ENCODE results near the gene MMP24.

Gene MMP24

DNA sequence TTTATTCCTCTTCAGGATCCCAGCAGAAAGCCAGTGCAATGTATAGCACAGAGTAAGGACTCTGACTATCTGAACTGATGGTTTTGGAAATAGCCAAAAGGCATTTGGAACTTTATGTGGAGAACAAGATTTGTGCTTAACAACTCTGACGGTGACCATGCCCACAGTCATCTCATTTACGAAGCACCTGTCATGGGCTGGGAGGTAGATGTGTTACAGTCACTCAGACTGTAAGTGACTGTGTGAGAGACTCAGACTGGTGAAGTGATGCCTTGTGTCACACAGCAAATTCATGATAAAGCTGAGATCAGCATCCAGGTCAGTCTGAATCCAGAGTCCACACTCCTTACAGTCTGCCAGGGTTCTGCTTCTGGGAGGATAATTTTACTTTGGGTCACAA lies 89.6 kb downstream of the MMP24 start:
- TF ChIP-seq, protein P1, sequence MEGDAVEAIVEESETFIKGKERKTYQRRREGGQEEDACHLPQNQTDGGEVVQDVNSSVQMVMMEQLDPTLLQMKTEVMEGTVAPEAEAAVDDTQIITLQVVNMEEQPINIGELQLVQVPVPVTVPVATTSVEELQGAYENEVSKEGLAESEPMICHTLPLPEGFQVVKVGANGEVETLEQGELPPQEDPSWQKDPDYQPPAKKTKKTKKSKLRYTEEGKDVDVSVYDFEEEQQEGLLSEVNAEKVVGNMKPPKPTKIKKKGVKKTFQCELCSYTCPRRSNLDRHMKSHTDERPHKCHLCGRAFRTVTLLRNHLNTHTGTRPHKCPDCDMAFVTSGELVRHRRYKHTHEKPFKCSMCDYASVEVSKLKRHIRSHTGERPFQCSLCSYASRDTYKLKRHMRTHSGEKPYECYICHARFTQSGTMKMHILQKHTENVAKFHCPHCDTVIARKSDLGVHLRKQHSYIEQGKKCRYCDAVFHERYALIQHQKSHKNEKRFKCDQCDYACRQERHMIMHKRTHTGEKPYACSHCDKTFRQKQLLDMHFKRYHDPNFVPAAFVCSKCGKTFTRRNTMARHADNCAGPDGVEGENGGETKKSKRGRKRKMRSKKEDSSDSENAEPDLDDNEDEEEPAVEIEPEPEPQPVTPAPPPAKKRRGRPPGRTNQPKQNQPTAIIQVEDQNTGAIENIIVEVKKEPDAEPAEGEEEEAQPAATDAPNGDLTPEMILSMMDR (IDR thresholded peaks at IDR 0.05; ENCODE audit: extremely low read depth, insufficient read depth, missing control alignments): no peak
- no peak for DNase-seq (ENCODE audit: low spot score)
- in situ Hi-C loops (cut with MboI; ENCODE audit: low pct_unique_long_range_greater_than_20kb, low sequenced_read_pairs, unreplicated experiment): no loop called here

DNA sequence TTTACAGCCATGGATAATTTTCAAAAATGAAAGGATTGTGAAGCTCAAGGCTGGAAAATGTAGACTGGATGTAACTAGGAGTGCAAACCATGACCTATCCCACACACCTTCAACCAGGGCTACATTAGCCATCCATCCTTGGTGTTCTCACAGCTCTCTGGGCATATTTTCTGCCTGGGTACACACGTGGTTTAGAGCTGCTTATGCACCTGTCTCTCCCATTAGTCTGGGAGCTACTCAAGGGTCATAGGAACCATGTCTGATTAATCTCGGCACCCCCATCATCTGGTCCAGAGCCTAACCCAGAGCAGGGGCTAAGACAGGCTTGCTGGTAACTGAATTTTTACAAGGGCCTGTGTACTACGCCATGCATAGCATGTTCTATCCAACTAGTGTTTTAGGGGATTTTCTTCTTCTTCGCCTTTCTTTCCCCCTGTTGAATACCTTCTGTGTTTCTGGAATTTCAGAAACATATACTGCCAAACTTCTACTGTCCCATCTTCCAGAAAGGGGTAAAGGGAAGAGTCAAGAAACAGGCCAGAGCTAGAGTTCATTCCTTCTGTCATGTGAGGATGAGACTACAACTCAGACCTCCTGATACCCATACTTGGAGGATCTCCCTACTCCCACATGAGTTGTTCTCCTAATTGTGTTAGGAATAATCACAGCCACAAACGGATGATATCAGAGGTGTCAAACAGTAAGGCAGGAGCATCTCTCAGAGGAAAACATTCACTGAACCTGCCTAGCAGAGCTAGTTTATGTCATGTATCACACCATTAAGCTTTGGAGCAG lies 91.1 kb downstream of the MMP24 start:
- TF ChIP-seq, protein P1 (IDR thresholded peaks at IDR 0.05; ENCODE audit: extremely low read depth, insufficient read depth, missing control alignments): no peak
- in situ Hi-C loops (cut with MboI; ENCODE audit: low pct_unique_long_range_greater_than_20kb, low sequenced_read_pairs, unreplicated experiment): no loop called here
- DNase-seq (ENCODE audit: low spot score): no peak

DNA sequence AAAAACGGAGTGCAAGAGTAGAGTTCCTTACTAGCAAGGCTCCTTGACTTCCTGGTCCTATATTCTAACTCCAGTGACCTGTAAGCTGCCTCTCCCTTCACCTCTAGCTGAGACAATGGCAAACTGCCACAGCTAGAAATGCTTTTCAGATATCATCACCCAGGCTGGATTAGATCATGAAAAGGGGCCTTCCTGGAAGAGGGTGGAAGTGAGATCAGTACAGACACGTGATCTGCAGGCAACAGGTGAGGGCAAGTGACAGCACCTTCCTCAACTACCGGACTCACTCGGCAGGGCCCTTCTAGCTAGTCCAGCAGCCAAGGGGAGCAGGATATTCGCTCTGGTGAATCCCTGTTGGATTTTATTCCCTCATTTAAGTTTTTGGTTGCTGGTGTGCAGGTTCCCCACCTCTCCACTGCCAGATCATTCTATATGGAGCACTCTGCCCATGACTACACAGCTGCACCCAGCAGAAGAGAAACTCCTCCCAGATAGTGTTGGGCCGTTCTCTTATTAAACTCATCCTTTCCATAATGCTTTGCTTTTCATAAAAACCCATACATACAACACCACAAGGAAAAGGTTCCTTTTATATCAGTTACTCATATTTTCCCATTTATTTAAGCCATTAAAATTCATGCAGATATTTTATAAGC lies 92.1 kb downstream of the MMP24 start:
- in situ Hi-C loops (cut with MboI; ENCODE audit: low pct_unique_long_range_greater_than_20kb, low sequenced_read_pairs, unreplicated experiment): no loop called here
- no peak for DNase-seq (ENCODE audit: low spot score)
- TF ChIP-seq, protein P1 (IDR thresholded peaks at IDR 0.05; ENCODE audit: extremely low read depth, insufficient read depth, missing control alignments): no peak

DNA sequence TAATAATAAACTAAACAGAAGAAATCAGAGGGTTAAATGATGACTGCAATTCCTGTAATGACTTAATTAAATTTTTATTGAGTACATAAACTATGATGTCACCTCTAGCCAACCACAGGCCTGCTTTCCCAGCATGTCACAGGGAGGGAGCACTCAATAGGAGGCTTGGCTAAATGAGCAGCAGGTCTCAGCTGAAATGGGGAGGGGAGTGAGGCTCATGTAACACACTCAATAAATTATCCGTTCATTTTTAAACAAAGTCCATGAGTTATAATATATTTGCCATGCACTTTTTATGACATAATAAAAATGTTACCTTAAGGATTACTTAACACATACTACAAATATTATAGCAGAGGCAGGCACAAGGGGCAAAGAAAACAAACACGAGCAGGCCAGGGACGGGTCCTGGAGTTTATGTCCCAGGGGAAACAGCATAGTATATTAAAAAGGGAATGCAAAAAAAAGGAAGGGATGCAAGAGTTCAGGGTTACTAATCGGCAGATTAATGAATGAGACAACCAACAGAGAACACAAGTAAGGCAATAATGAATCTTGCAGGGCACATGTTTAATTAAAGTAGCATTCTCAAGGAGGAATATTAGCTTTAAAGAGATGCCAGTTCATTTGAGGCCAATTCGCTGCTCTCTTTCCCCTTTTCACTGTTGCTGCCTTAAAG lies 92.8 kb downstream of the MMP24 start:
- no peak for DNase-seq (ENCODE audit: low spot score)
- TF ChIP-seq, protein P1 (IDR thresholded peaks at IDR 0.05; ENCODE audit: extremely low read depth, insufficient read depth, missing control alignments): no peak
- in situ Hi-C loops (cut with MboI; ENCODE audit: low pct_unique_long_range_greater_than_20kb, low sequenced_read_pairs, unreplicated experiment): no loop called here

DNA sequence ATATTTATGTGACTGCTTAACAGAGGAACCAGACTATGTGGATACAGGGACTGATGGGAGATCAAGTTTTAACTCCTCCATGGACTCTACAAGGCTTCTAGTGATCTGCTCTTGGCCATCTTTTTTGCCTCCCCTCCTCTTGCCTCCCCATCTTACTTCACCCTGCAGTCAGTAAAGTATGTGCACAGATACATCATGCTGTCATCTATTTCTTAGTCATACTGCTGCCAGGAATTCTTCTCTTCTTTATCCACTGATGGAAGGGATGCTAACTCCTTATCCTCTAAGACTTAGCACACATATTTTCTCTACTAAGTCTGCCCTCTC lies 93.3 kb downstream of the MMP24 start:
- TF ChIP-seq, protein P1 (IDR thresholded peaks at IDR 0.05; ENCODE audit: extremely low read depth, insufficient read depth, missing control alignments): no peak
- in situ Hi-C loops (cut with MboI; ENCODE audit: low pct_unique_long_range_greater_than_20kb, low sequenced_read_pairs, unreplicated experiment): no loop called here
- no peak for DNase-seq (ENCODE audit: low spot score)

DNA sequence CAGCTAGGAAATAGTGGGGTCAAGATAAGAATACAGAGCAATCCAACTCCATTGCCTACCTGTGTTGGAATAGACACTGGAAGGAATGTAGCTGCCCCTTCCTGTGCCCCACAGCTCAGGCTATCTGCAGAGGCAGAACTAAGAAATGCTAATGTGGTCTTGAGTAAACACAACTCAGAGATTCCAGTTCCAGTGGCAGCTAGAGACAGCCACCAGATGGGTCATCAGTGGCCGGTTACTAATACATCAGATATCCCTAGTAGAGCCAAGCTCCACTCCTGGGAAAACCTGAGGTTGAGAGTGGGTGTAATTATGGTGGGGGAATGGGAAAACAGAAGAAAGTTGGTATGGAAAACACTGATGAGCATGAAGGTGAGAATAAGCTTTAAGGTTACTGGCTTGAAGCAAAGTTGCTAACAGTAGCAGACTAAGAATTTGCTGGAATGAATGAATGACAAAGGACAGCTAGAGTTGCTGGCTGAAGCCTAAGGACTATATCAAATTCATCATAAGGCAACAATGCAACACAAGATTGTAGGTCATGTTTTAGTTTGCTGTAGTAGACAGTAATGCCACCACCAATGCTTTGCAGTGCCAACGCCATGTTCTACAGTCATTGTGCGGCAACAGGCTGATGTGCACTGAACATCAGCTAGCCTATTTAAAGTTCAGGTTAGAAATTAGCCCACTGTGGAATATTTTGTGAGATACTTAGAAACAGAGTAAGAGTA lies 94.1 kb downstream of the MMP24 start:
- TF ChIP-seq, protein P1 (IDR thresholded peaks at IDR 0.05; ENCODE audit: extremely low read depth, insufficient read depth, missing control alignments): no peak
- DNase-seq (ENCODE audit: low spot score): no peak
- in situ Hi-C loops (cut with MboI; ENCODE audit: low pct_unique_long_range_greater_than_20kb, low sequenced_read_pairs, unreplicated experiment): no loop called here

Data from GM13977 (cell line).